ENCODE measurements around the gene USP27X. TPM values are rescaled to one million over a fixed set of nuclear protein-coding genes. Genes with fewer than 3 reads are reported as not detected.

The USP27X gene
- total and polyA plus RNA-seq, 2 of the 4 experiments (the other 2 are of a cell fraction) = 2.7 to 6.3 TPM

- TF ChIP-seq CTCF (conservative IDR thresholded peaks at IDR 0.05; ENCODE audit: low read depth, low read length) = peak; percentile 58
- no peak for TF ChIP-seq CHD1 (IDR thresholded peaks at IDR 0.05; ENCODE audit: low read depth, low read length)
Measured at GRCh38 chrX:49878834-49879655, at the start of gene USP27X (continued).

DNA sequence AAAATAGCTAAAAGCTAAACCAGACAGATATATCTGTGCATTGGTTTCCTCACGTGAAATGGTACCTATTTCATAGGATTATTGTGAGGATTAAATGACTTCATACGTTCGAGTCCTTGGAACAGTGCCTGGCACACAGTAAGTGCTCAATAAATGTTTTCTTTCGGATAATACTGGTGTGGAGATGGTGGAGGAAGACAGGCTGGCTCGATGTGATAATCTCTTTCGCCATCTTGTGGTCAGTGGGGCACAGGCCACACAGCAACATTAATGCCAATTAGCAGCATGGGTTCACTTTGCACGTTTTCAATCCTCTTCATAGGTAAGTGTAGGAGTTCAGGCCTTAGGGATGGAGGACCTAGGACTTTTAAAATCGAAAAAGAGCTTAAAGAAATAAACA lies 40.9 kb upstream of the USP27X start:
- Histone ChIP-seq H3K27ac (ENCODE audit: insufficient read depth, low read length) (no peak overlapping the region), H4K20me1 (ENCODE audit: insufficient read depth, low read length) (no peaks in the 10 kb centered on the region), H2BK120ac (ENCODE audit: low read depth, low read length) (no peak overlapping the region), H2AFZ (replicated peaks; ENCODE audit: low read length, poor library complexity) (no peak overlapping the region), H3K36me3 (ENCODE audit: control insufficient read depth, insufficient read depth, low read length) (no peaks in the 10 kb centered on the region), H3K56ac (ENCODE audit: extremely low read depth, insufficient read depth, low read length) (no peak overlapping the region), H3K27me3 (ENCODE audit: control insufficient read depth, insufficient read depth, low read length) (peaks cover 5% of the 10 kb centered on the region), H3K4me1 (ENCODE audit: control insufficient read depth, insufficient read depth, low read length) (no peaks in the 10 kb centered on the region), H2AK9ac (replicated peaks; ENCODE audit: low read depth, low read length, poor library complexity) (no peak overlapping the region), H4K5ac (ENCODE audit: low read depth, low read length) (no peak overlapping the region), H3K9me1 (ENCODE audit: insufficient read depth, low read length) (no peaks in the 10 kb centered on the region), H3K9ac (ENCODE audit: low read depth, low read length) (no peak overlapping the region), H4K8ac (ENCODE audit: low read depth in 2 of 2, low read length in 2 of 2) (no peak overlapping the region), H3K4ac (ENCODE audit: low read depth, low read length) (no peak overlapping the region), H3K9me3 (ENCODE audit: control insufficient read depth, insufficient read depth, low read length) (no peaks in the 10 kb centered on the region), H3K79me1 (ENCODE audit: low read depth in 1 of 2, low read length in 2 of 2) (no peaks in the 10 kb centered on the region), H3K4me3 (ENCODE audit: insufficient read depth, low read depth, low read length) (no peak overlapping the region), H2BK5ac (ENCODE audit: low read depth, low read length, poor library complexity, severe bottlenecking) (no peak overlapping the region), H4K91ac (ENCODE audit: insufficient read depth, low read depth, low read length) (no peak overlapping the region), H3K23ac (ENCODE audit: low read depth, low read length) (no peak overlapping the region), H3K14ac (replicated peaks; ENCODE audit: low read depth, low read length) (no peak overlapping the region), H2BK20ac (ENCODE audit: low read depth, low read length) (no peak overlapping the region), H3K4me2 (ENCODE audit: low read depth, low read length) (no peak overlapping the region), H2AK5ac (ENCODE audit: low read depth, low read length) (no peak overlapping the region), H2BK15ac (ENCODE audit: low read depth, low read length) (no peak overlapping the region), H3K18ac (ENCODE audit: low read depth, low read length) (no peak overlapping the region)
- DNase-seq (peak; percentile 15), ATAC-seq (ENCODE audit: low read depth) (peak; percentile 62)
- intact Hi-C loops (cut with micrococcal nuclease) (loop anchor here (5.0 kb wide), 1 partner anchor 76 kb away; no protein-coding TSS in a partner anchor), in situ Hi-C loops (cut with MboI; ENCODE audit: low sequenced_read_pairs) (no loop called here), dilution Hi-C loops (cut with HindIII; ENCODE audit: low sequenced_read_pairs, unreplicated experiment) (no loop called here)
- WGBS, 2 experiments (ENCODE audit: extremely low coverage in 2 of 2, insufficient read length in 1 of 2) = no CpG with 5 or more reads among the region's 8 CpGs
- TF ChIP-seq, protein P1, sequence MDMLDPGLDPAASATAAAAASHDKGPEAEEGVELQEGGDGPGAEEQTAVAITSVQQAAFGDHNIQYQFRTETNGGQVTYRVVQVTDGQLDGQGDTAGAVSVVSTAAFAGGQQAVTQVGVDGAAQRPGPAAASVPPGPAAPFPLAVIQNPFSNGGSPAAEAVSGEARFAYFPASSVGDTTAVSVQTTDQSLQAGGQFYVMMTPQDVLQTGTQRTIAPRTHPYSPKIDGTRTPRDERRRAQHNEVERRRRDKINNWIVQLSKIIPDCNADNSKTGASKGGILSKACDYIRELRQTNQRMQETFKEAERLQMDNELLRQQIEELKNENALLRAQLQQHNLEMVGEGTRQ (IDR thresholded peaks at IDR 0.05; ENCODE audit: low read depth, low read length) = no peak
- TF ChIP-seq RAD21 (IDR thresholded peaks at IDR 0.05; ENCODE audit: low read length) (peak; percentile 46; the same call in 1 of the 2 replicates), CTCF (conservative IDR thresholded peaks at IDR 0.05; ENCODE audit: low read depth, low read length) (peak; percentile 56)
- CTCF ChIA-PET = interaction anchor here (0.8 to 2.1 kb wide), 3 partner anchors 10 to 20 kb away, joined by 3 to 9 read pairs (median 3); no protein-coding TSS in a partner anchor
- POLR2A ChIA-PET (ENCODE audit: unreplicated experiment) = interaction anchor here (0.6 kb wide), 1 partner anchor 604 kb away, joined by 4 read pairs; no protein-coding TSS in a partner anchor
- no TSS peak for BruUV-seq (replicated peaks)
